ENCODE data around the gene MATN1. TPM values are rescaled to one million over a fixed set of nuclear protein-coding genes. Genes with fewer than 3 reads are reported as not detected.
"Not testable (repeated sequence)": the region's sequence is repeated elsewhere in the genome, so short reads cannot be mapped to it uniquely, and the experiment has no call there.

MATN1 gene
- total RNA-seq, 1 donor from 2014 or later, result not detected

DNA sequence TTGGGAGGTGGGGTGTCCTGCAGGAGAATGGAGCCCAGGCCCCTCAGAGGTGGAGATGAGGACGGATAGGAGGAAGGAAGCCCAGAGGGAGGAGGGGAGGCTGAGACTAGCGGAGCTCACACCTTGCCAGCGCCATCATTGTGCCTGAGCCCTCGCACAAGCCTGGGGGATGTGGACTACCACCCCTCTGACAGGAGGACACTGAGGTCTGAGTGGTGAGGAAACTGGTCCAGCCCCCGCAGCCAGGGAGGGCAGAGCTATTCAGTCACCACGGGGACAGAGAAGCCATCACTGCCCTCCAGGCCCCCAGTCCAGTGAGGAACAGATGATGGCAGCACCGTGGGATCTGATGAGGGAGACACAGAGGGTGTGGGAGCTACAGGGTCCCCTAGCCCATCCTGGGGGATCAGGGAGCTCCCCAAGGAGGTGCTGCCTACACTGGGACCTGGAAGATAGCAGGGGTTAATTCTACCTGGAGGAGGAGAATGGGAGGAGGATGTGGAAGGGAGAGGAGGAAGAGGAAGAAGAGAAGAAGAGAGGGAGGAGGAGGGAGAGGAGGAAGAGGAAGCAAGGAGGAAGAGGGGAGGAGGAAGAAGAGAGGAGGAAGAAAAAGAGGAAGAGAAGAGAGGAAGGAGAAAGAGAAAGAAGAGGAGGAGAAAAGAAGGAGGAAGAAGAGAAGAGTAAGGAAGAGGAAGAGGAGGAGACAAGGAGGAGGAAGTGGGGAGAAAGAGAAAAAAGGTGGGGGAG, 31.0 kb downstream of the MATN1 start:
- intact Hi-C loops (cut with DNase I), result no loop called here
- peak; percentile 7 for DNase-seq (ENCODE audit: low spot score)

DNA sequence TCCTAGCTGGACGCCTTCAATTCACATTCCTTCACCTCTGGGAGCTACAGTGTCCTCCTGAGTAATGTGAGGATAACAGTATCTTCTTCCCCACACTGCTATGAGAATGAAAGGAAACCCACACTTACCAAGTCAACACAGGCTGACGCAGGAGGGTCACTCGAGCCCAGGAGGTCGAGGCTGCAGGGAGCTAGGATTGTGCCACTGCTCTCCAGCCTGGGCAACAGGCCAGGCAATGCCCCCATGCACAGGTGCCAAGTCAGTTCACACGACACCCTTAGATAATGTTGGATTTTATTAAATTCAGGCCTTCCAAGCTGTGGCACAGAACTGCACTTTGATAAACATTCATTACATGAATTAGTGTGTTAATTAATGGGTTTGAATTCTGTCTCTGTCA, 31.9 kb downstream of the MATN1 start:
- intact Hi-C loops (cut with DNase I), result no loop called here
- peak; percentile 33 for DNase-seq (ENCODE audit: low spot score)

DNA sequence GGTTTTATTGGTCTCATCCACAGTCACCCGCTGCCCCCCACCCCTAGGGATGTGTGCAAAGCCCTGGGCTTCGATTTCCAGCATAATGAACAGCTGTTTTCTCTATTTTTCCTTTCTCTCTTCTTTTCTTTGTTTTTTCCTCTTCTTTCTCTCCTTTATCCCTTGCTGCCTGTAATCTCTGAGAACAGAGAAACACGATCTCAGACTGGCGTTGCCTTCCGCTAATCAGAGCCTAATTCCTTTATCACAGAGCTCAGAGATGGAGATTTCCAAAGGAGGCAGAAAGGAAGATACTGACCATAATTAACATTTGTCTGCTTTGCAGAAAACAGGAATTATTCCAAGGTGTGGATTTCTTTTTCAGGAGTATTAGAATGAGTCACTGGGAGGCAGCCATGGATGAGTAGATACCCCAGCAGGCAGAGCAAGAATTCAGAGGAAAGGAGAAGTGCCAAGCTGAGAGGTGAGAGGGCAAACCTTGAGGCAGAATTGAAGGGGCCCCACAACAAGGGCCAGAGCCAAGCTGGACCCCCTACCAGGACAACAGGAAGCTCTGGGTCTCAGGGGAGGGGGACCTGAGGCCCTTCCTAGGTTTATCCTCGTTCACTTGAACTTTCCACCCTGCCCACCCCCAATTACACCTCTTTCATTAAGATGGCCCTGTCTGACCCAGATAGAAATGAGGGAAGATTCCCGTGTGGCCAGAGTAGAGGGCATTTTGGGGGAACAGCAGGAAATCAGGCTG, 33.3 kb downstream of the MATN1 start:
- peak; percentile 36 for DNase-seq (ENCODE audit: low spot score)
- intact Hi-C loops (cut with DNase I), result no loop called here

DNA sequence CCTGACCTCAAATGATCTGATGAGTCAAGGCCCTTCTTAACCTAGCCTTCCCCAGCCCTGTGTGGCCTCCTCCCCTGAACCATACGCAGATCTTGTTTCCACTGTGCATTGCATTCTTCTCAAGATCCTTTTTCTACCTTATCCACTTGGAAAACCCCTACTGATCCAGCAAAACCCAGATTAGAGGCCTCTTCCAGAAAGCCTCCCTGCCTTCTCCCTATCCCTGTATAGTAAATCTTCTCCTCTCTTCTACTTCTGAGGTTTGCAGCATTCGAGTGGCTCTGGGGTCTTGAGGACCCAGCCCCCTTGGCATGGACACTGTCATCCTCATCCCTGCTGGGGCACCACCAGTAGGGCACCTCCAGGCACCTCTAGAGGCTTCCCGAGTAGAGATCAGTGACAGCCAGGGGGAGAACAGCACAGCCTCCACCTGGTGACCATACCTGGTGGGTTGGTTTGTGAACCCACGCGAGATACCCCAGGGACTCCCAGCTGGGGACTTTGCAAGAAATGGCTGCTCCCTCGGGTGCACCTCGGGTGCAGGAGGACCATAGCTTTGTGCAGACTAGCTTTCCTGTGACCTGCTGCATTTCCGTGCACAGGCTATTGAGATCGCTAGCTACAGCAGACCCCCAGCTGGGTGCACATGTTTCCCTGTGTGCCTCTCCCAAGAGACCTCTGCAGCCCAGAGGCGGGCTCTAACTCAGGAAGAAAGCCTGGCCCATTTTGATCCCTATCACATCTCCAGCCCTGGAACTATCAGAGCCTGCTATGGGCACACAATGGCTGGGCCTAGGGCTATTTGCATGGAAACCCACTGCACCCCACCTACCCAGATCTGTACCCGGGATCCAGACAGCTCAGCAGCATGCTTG, 34.2 kb downstream of the MATN1 start:
- intact Hi-C loops (cut with DNase I), result no loop called here
- peak; percentile 60 for DNase-seq (ENCODE audit: low spot score)

DNA sequence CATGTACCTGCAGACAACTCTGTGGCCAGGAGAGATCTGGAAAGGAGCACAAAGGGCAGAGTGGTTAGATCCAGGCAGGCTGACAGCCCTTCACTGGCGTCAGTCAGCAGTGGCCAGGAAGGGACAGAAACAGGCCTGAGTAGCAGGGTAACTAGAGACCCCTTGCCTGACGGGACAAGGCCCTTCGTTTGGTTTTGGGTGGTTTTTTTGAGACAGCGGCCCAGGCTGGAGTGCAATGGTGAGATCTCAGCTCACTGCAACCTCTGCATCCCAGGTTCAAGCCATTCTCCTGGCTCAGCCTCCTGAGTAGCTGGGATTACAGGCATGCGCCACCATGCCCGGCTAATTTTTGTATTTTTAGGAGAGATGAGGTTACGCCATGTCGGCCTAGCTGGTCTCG, 34.9 kb downstream of the MATN1 start:
- intact Hi-C loops (cut with DNase I), result not testable (repeated sequence)
- DNase-seq (ENCODE audit: low spot score), result peak; percentile 41

DNA sequence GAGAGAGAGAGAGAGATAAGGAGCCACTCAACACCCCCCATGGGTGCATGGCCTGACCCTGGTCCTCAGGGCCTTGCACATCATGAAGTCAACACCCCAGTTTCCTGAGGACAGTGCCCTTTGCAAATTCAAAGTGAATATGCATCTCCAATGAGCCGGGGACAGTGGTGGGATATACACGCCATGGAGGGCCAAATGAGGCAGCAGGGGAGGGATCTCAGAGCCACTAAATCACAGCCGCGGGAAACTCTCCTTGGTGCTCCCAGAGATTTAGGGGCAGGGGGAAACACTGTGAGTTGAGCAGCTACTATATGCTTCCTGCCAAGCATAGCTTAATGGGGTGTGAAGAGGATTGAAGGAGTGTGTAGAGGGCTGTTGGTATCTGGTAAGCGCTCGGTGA, 35.5 kb downstream of the MATN1 start:
- peak; percentile 66 for DNase-seq (ENCODE audit: low spot score)
- intact Hi-C loops (cut with DNase I), result no loop called here

DNA sequence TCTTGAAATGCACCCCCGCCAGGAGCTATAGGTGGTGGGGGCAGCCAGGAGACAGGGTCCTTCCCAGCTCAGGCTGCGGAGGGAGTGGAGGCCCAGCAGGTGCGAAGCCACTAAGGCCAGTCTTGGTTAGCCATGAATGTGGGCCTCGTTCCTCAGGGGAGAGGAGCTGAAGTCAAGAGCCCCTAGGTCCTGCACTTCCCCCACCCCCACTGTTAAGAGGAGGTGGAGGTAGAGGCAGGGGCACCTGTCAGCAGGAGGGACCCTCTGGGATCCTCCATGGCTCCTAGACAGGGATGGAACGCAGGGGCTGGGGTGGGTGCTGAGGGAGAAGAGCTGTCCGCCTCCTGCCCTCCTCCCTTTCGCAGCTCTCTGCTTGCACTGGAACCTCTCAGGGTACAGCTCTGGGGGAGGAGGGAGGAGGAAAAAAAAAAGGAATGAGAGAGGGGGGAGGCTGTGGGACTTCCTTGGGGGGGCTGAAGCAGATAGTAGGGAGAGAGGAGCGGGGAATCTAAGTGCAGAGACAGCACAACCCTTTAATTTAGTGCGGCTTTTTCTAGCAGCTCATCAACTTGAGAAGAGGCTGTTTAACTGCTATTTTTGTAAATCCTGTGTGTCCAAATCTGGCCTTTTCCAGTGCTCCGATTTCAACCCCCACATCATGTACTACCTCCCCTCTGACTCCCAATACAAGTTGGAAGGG, 37.0 kb downstream of the MATN1 start:
- intact Hi-C loops (cut with DNase I), result no loop called here
- DNase-seq (ENCODE audit: low spot score), result peak; percentile 44

DNA sequence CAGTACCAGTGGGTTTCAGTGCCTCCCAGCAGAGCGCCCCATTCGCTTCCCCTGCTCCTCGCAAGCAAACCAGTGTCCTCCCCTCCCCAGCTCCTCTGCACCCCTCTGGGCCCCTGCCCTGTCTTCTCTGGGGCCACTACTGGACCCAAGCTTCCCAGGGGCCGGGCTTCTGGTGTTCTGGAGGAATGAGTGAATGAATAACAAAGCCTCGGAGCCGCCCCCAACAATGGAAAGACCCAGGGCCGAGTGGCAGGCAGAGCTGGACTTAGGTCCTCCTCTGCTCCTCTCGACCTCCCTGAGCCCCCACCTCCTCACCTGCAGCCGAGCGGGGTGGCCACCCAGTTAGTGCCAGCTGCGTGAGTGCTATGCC, 37.6 kb downstream of the MATN1 start:
- intact Hi-C loops (cut with DNase I), result no loop called here

DNA sequence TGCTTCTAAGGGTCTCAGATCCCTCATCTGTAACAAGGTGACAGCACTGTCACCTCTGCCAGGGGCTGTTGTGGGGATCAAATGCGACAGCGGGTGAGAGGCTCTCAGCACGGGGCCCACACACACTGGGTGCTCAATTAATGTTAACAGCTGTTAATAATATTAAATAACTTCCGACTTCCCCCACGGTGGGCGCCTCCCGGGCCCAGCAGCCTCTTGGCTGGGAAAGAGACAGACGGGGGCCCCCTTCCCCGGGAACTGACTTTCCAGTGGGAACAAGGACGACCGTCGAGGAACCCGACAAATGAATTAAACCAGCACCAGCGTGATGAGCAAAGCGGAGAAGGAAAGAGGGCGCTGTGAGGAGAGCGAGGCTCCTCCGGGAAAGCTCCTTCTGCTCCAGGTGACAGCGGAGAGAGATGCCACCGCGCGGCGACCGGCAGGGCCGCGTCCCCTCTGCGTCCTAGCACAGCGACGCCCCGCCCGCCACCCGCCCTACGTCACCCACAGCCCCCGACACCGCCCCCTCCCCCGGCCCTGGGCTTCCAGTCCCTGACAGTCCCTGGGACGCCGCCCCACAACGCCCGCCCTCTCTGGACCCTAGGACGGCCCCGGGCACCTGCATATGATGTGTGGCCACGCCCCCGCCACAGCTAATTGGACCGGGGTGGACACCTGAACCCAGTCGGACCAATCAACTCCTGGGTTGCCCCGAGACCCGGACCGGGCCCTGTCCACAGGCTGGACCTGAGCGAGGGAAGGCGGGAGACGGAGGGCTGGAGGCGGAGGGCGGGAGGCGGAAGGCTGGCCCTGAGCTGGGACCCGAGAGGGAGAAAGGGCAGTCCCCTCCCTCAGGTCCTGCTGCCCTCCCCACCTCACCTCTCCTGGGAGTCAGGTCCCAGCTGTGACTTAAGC, 38.2 kb downstream of the MATN1 start:
- DNase-seq (ENCODE audit: low spot score), result peak; percentile 64
- intact Hi-C loops (cut with DNase I), result no loop called here

More for the DNA sequence above, 37.6 kb downstream of the MATN1 start:
- no peak for DNase-seq (ENCODE audit: low spot score)

DNA sequence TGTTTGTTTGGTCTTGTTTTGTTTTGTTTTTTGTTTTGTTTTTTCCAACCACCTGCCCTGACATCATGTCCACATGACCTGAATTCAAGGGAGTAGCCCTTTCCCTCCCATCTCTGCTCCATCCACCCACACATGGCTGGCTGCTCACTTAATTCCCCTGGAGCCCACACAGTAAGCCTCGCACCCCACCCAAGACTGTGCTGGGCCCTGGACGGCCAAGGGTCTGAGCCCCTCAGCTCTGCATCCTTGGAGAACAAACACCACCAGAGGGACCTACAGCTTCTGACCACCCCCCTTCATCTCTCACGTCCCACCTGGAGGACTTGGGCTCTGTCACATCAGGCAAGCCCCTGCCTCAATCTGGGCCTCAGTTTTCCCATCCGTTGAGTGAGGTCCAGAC, 39.1 kb downstream of the MATN1 start:
- peak; percentile 57 for DNase-seq (ENCODE audit: low spot score)
- intact Hi-C loops (cut with DNase I), result no loop called here

DNA sequence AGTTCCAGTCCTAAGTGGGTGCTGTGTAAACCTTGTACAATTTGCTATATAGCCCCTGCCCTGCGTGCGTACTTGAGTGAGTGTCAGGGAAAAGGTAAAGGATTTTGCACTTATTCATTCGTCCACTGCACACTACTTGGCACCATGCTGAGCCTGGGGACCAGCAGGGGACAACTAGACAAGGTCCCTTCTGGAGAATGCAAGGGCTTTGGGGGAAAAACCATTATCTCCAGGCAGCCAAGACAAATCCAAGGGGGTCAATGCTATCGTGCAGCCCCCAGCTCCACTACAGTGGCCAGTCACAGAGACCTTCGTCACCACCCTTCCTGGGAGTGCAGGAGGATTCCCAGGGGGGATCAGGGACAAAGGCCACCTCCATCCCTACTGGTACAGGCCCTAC, 39.7 kb downstream of the MATN1 start:
- DNase-seq (ENCODE audit: low spot score), result peak; percentile 50
- intact Hi-C loops (cut with DNase I), result no loop called here

DNA sequence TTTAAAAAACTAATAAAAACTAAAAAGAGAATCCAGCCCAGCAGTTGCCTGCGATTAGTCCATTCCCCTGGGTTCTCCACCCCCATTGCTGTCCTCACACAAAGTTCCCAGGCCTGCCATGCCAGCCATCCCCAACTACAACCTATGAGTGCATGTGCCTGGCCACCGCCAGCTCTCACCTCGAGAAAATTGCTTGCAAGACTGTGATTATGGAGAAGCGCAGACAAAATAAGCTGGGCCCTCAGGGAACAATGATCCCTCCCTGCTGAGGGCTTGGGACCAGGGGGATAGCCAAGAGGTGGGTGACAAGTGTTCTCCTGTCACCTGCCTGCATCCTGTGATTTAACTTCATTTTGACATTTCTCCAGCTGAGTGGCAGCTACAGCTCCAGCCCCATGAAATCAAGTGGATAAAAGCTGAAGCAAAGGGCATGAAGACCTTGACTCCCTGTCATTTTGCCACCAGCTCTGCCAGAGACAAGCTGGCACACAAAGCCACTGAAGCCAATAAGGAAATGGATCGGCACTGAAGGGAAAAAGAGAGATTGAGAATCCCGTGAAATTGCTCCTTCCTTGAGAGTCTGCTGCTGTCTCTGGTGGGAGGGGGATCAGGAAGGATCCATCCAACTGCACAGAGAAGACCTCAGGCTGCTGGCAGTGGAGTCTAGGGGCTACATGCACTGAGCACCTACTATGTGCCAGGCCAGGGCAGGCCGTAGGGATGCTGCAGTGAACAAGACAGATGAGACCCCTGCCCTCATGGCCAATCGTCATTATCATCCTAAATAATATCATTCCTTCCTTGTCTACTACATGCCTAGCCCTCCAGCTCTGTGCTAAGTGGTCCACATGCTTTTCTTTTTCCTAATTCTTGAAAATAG, 40.7 kb downstream of the MATN1 start:
- intact Hi-C loops (cut with DNase I), result no loop called here
- DNase-seq (ENCODE audit: low spot score), result peak; percentile 43

DNA sequence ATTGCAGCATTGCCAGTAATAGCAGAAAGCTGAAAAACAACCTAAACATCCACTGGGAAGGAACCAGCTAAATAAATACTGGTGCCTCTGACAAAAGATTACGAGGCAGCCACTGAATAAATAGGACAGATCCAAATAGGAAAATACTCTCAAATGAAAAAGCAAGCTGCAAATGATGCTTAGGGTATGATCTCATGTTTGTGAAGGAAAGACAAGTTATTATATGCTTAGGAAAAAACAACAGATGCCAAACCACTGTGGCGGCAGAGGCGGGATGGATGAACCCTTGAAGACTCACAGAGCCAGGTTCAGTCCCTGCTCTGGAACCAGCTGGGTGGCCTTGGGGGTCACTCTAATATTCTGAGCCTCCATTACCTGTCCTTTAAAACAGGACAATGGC, 41.6 kb downstream of the MATN1 start:
- DNase-seq (ENCODE audit: low spot score), result no peak

DNA sequence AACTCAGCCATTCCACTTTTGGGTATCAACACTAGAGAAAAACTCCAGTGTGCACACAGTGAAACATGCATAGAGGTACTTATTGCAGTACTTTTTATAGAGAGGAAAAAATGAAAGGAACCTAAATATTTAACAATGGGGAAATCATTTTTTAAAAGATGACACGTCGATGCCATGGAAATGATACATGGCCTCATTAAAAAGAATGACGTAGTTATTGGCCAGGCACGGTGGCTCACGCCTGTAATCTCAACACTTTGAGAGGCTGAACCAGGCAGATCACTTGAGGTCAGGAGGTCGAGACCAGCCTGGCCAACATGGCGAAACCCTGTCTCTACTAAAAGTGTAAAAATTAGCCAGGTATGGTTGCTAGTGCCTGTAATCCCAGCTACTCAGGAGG, 42.5 kb downstream of the MATN1 start:
- intact Hi-C loops (cut with DNase I), result no loop called here
- DNase-seq (ENCODE audit: low spot score), result peak; percentile 50

More for the DNA sequence above, 41.6 kb downstream of the MATN1 start:
- intact Hi-C loops (cut with DNase I), result no loop called here

DNA sequence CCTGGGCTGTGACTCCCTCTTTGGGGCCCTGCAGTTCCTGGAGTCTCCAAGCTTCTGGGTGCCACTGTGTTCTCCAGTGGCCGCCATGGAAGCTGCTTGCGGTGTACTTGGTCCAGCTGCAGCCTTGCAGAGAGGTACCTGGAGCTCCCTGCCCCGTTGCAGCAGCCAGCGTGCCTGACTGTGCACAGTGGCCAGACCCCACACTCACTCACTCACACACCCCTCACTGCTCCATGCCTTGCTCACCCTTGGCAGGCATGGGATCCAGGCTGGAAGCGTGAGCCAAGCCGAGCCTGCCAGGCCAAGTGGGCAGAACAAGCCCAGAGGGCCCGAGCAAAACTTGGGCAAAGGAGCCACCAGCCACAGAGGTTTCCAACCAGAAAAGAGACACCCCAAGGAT, 43.0 kb downstream of the MATN1 start:
- intact Hi-C loops (cut with DNase I), result no loop called here
- DNase-seq (ENCODE audit: low spot score), result peak; percentile 57

DNA sequence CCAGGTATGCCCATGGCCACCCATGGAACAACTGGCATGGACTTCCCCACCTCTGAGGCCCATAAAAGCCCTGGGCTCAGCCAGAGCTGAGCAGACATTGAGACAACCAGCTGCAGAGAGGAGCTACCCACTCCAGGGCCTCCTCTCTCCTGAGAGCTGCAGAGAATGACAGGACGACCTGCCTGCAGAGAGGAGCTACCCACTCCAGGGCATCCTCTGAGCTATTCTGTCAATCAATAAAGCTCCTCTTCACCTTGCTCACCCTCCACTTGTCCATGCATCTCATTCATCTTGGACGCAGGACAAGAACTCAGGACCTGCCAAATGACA, 43.4 kb downstream of the MATN1 start:
- DNase-seq (ENCODE audit: low spot score), result no peak
- intact Hi-C loops (cut with DNase I), result no loop called here

DNA sequence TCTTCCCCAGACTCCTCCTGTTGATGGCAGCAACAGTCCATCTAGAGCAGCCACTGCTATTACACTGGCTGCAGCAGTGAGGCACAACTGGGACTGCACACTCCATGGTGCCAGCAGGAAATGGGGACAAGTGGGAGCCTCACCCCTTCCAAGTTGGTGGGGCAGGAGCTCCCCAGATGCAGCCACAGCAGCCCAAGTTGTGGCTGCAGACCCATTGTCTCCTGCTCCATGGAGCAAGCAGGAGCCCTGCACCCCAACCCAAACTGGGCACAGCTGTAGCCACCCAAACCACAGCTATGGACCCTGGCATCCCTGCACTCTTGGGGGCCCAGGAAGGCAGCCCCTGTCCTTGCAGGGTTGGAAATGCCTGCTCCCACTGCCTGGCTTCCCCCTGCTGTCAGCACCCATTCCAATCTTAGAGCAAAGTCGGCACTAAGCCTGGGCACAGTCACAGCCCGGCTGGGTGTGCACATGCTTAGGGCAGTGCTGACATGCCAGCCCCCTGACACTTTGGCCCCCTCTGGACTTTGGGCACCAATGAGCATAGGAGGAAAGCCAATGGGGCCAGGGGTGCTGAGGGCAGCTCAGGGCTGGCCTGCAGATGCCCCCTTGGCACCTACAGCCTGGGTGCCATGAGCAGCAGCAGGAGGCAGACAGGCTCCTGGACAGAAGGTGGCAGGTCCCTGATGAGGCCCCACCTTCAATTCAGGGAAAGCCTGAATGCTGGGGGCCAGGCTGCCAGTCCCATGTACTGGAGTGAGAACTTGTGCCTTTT, 44.0 kb downstream of the MATN1 start:
- intact Hi-C loops (cut with DNase I), result no loop called here

More for the DNA sequence above, 44.0 kb downstream of the MATN1 start:
- peak; percentile 39 for DNase-seq (ENCODE audit: low spot score)
